ENCODE data around the gene PDE7B.
A peak's percentile ranks its signal among the peaks of the same experiment; 100 is the strongest.

The PDE7B gene

DNA sequence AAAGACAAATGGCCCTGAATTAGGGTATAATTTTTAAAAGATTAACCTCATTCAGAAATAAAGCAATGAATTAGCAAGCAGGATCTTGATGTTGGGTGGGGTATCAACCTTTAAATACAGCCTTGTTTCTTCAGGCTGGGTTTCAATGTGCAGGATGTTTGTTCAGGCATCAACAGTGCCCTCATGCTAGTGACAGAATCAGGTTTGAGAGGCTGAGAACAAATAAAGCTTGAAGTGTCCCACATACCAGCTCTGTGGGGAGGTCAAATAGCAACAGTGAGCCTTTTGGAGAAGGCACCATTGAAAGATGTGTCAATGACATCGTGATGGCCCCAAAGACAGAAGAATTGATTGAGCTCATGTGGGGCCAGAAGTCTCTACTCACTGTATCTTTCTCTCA lies 330.4 kb downstream of the PDE7B start:
- no peak overlapping the region for H3K4me3 ChIP-seq (ENCODE audit: low read length)
- TF ChIP-seq, protein P1, sequence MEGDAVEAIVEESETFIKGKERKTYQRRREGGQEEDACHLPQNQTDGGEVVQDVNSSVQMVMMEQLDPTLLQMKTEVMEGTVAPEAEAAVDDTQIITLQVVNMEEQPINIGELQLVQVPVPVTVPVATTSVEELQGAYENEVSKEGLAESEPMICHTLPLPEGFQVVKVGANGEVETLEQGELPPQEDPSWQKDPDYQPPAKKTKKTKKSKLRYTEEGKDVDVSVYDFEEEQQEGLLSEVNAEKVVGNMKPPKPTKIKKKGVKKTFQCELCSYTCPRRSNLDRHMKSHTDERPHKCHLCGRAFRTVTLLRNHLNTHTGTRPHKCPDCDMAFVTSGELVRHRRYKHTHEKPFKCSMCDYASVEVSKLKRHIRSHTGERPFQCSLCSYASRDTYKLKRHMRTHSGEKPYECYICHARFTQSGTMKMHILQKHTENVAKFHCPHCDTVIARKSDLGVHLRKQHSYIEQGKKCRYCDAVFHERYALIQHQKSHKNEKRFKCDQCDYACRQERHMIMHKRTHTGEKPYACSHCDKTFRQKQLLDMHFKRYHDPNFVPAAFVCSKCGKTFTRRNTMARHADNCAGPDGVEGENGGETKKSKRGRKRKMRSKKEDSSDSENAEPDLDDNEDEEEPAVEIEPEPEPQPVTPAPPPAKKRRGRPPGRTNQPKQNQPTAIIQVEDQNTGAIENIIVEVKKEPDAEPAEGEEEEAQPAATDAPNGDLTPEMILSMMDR (conservative IDR thresholded peaks at IDR 0.05; ENCODE audit: low read depth, low read length), result no peak
- no peak for DNase-seq (ENCODE audit: low read depth)

DNA sequence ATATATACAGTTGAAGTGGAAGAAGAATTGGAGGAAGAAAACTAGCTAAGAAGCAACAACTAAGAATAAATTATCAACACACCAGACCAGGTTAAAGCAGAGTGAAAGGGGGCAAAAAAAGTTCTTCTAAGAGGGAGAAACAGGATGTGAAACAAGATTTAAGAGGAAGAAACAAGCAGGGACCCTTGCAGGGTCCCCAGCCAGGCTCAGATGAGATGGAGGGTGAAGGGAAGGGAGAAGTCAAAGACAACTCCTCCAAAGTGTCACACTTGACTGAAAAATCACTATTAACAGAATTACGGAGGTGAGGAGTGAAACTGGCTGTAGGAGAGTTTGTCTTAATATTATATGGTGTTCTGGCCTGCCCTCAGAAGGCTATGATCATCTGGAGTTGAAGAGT lies 333.2 kb downstream of the PDE7B start:
- H3K4me3 ChIP-seq (ENCODE audit: low read length), result no peak overlapping the region
- TF ChIP-seq, protein P1 (conservative IDR thresholded peaks at IDR 0.05; ENCODE audit: low read depth, low read length), result no peak
- DNase-seq (ENCODE audit: low read depth), result no peak

DNA sequence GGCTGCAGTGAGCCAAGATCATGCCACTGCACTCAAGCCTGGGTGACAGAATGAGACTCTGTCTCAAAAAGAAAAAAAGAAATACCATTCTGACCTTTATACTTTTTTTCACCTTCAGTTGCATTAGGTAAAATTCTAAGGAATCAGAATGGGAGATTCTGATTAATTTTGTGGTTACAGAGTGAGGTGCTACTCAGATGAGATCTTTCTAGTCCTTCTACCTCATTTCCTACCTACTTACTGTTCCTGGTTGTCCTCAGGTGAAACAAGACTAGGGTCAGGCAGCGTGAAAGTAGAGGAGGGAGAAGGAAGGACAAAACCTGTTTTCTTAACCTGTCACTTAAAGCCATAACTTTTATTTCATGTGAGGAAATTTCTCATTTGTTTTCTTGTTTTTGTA lies 334.9 kb downstream of the PDE7B start:
- H3K4me3 ChIP-seq (ENCODE audit: low read length), result no peak overlapping the region
- no peak for DNase-seq (ENCODE audit: low read depth)
- TF ChIP-seq, protein P1 (conservative IDR thresholded peaks at IDR 0.05; ENCODE audit: low read depth, low read length), result no peak

DNA sequence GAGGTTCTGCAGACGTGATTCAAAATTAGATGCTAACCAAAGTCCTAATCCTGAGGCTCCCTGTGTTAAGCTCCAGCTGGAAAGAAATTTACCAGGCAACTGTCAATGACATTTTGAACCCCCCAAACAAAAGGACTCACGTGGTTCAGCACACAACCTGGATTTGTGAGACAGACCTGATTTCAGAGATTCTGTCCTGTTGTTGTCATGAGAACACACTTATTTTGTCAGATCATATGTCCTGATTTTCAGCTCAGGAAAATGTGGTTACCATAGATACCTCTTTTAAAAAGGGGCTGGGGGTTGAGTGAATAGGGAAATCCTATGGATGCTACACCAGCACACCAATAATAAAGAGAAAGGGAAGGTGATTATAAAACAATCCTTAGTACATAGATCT lies 337.0 kb downstream of the PDE7B start:
- no peak overlapping the region for H3K4me3 ChIP-seq (ENCODE audit: low read length)
- TF ChIP-seq, protein P1 (conservative IDR thresholded peaks at IDR 0.05; ENCODE audit: low read depth, low read length), result no peak
- DNase-seq (ENCODE audit: low read depth), result no peak

DNA sequence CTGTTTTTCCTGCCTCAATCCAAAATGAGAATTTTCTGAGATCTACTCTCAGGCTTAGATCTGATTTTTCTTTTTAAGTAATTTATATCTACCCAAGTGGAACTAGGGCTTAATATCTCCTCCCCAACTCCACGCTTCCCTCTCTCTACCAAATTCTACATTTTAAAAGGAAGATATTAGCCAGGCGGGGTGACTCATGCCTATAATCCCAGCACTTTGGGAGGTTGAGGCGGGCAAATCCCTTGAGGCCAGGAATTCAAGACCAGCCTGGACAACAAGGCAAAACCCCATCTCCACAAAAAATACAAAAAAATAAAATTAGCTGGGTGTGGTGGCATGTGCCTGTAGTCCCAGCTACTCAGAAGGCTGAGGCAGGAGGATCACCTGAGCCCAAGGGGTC lies 337.6 kb downstream of the PDE7B start:
- TF ChIP-seq, protein P1 (conservative IDR thresholded peaks at IDR 0.05; ENCODE audit: low read depth, low read length), result no peak
- H3K4me3 ChIP-seq (ENCODE audit: low read length), result no peak overlapping the region
- peak; percentile 9 for DNase-seq (ENCODE audit: low read depth)

DNA sequence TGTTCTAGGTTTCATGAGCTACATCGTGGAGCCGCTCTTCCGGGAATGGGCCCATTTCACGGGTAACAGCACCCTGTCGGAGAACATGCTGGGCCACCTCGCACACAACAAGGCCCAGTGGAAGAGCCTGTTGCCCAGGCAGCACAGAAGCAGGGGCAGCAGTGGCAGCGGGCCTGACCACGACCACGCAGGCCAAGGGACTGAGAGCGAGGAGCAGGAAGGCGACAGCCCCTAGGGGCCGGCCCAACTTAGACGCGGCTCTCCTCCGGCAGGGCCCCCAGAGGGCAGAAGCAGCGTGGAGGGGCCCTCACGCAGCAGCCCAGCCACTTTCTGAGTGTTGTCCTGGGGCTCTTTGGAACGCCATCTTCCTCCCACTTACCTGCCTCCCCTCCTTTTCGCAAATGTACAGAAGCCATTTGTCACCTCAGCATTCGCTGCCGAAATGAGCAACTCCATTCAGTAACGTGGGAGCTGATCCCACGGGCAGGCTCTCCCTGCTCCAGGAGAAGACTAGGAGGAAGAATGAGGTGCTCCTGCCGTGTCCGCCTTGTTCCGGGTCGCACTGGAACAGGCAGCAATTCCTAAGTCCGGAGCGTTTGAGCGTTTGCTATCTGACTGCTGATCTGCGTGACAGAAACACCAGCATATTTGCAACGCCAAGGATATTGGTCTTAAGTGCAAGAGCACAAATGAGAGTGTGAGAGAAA lies 340.3 kb downstream of the PDE7B start:
- no peak overlapping the region for H3K4me3 ChIP-seq (ENCODE audit: low read length)
- DNase-seq (ENCODE audit: low read depth), result no peak
- TF ChIP-seq, protein P1 (conservative IDR thresholded peaks at IDR 0.05; ENCODE audit: low read depth, low read length), result no peak

DNA sequence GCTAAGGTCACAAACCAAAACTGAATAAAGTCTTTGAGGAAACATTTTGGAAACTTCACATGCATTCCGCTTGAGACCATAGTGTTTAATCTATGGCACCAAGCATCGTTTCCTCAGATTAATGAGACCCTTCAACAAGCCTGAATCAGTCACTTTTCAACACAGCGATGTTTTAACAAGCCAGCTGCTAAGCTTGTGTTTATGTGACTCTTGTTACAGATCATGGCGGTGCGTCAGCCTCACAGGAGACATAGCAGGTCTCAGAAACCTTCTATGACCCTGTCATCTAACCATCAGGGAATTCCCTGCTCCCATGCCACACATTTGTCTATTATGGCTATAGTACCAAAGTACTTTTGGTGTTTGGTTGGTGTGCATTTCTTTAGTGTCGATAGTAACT lies 341.4 kb downstream of the PDE7B start:
- no peak for DNase-seq (ENCODE audit: low read depth)
- TF ChIP-seq, protein P1 (conservative IDR thresholded peaks at IDR 0.05; ENCODE audit: low read depth, low read length), result no peak
- H3K4me3 ChIP-seq (ENCODE audit: low read length), result no peak overlapping the region

Measured in retinal pigment epithelial cell (primary cell).